ENCODE results near the gene GOLGA8Q.
"Not testable (repeated sequence)": the region's sequence is repeated elsewhere in the genome, so short reads cannot be mapped to it uniquely, and the experiment has no call there.

DNA sequence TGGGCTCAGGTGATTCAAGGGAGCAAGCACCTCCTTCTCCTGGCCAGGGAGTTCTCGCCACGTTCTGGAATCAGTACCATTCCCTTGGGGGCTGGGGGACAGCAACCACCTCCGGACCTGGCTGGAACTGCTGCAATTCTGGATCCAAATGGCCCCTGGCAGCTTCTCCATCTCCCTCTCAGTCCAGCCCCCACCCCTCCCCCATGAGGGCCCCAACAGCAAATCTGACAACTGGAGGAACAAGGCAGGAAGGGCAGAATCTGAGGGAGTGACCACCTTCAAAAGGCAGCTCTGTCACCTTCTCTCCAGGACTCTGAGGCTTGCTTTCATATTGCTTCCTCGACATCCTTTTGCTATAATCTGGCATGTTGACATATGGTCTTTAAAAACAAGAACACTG is 25.9 kb upstream of the GOLGA8Q start:
- TF ChIP-seq, protein P1, sequence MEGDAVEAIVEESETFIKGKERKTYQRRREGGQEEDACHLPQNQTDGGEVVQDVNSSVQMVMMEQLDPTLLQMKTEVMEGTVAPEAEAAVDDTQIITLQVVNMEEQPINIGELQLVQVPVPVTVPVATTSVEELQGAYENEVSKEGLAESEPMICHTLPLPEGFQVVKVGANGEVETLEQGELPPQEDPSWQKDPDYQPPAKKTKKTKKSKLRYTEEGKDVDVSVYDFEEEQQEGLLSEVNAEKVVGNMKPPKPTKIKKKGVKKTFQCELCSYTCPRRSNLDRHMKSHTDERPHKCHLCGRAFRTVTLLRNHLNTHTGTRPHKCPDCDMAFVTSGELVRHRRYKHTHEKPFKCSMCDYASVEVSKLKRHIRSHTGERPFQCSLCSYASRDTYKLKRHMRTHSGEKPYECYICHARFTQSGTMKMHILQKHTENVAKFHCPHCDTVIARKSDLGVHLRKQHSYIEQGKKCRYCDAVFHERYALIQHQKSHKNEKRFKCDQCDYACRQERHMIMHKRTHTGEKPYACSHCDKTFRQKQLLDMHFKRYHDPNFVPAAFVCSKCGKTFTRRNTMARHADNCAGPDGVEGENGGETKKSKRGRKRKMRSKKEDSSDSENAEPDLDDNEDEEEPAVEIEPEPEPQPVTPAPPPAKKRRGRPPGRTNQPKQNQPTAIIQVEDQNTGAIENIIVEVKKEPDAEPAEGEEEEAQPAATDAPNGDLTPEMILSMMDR (IDR thresholded peaks at IDR 0.05): not testable (repeated sequence)
- TF ChIP-seq POLR2AphosphoS5, POLR2A, EP300 (IDR thresholded peaks at IDR 0.05): not testable (repeated sequence)

All from stomach (tissue), 4 donors.